ENCODE results near the gene RCSD1.
"Not testable (repeated sequence)": the region's sequence is repeated elsewhere in the genome, so short reads cannot be mapped to it uniquely, and the experiment has no call there.

RCSD1 gene

GRCh38 chr1:167717351-167717750, 87.3 kb downstream of the RCSD1 start:
- DNase-seq (ENCODE audit: low read depth) = no peak

DNA sequence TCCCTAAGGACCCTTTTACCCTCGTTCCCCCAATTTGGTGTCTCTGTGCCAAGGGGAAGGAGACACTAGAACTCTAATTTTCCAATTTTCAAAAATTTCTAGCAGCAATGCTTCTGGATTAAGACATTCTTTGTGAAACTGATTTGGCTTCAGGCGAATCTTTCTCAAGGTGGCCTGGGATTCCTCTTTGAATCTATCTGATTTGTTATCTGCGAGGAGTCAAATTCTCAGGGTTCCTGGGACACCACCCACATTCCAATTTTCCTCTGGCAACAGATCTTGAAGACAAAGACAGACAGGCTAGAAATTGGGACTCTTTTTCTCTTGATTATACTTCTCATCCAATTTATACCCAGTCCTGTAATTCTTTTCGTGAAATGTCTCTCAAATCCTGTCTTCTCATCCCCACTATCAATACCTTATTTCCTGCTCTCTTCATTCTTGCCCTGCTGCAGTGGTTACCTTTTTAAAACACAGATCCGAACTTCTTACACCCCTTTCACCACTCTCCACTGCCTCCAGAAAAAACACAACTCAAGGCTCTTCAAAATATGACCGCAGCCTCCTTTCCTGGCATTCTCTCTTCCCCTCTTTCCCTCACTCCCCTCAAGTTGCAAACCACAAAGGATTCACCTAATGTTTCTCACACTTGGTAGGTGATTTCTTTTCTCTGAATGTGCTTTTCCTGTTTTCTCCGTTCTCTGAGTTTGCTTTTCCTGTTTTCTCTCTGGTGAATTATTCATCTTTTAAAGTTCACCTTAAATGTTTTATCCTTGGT, 89.1 kb downstream of the RCSD1 start:
- no peak for DNase-seq (ENCODE audit: low read depth)

DNA sequence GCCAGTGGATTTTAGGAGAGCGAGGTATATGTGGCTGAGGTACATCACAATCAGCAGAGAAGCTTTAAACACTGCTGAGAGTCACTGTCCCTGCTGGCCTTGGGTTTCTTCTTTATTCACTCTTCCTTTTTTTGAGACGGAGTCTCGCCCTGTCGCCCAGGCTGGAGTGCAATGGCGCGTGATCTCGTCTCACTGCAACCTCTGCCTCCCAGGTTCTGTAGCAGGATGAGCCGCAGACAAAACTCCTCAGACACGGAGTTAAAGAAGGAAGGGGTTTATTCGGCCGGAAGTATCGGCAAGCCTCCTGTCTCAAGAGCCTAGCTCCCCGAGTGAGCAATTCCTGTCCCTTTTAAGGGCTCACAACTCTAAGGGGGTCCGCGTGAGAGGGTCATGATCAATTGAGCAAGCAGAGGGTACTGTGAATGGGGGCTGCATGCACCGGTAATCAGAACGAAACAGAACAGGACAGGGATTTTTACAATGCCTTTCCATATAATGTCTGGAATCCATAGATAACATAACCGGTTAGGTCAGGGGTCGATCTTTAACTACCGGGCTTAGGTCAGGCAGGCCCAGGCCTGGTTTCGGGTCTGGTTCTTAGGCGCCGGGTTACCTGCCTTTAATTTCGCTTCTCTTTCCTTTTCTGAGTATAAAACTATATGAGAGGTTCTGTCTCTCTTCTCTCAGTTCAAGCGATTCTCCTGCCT, 89.8 kb downstream of the RCSD1 start:
- not testable (repeated sequence) for DNase-seq (ENCODE audit: low read depth)

- DNase-seq (ENCODE audit: low read depth) = no peak
Measured at GRCh38 chr1:167720965-167721616, 91.1 kb downstream of the RCSD1 start.

GRCh38 chr1:167721617-167722151, 91.7 kb downstream of the RCSD1 start, which contains the start of gene MPZL1:
Gene MPZL1 (plus strand): TSS chr1:167721982. CDS start chr1:167722152, 170 bp downstream.
- peak; percentile 87 for DNase-seq (ENCODE audit: low read depth)

- no peak for DNase-seq (ENCODE audit: low read depth)
Measured at GRCh38 chr1:167722152-167722869, 92.3 kb downstream of the RCSD1 start.

GRCh38 chr1:167722870-167723251, 92.8 kb downstream of the RCSD1 start:
- DNase-seq (ENCODE audit: low read depth) = no peak

DNA sequence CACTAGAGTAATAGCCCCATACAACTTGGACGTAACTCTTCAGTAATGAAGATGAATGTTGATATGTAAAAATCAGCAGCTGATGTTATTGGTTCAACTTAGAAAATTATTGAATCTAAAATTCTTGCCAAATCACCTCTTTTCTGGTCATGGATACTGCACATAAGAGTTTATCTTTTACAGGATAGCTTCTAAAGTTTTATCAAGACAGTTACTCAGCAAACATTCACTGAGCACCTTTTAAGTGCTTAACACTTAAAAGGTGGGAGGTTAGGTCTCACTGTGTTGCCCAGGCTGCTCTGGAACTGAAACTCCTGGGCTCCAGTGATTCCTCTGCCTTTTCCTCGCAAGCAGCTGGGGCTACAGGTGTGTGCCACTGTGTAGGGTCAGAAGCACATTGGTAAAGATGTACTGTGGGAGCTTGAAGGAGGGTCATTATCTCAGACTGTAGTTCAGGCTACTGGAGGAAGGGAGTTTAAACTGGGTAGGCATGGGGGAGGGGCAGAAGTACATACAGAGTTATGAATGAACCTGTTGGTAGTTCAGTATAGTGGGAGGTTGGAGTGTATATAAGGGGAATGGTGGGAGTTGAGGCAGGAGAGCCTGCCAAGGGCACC, 93.8 kb downstream of the RCSD1 start:
- no peak for DNase-seq (ENCODE audit: low read depth)

DNA sequence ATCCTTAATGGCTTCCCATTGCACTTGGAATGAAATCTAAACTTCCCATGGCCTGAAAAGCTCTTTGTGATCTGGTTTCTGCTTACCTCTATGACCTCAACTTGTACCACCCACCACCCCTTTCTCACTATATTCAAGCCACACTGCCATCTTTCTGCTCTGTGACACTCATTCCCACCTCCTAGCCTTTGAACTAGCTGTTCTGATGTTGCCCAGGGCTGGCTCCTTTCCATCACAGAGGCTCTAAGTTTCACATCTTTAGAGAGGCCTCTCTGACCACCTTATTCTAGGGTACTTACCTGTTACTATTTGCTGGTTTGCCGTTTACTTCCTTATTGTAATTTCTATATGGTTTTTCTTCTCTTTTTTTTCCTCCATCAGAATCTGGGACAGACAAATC, 96.0 kb downstream of the RCSD1 start:
- DNase-seq (ENCODE audit: low read depth) = no peak

DNA sequence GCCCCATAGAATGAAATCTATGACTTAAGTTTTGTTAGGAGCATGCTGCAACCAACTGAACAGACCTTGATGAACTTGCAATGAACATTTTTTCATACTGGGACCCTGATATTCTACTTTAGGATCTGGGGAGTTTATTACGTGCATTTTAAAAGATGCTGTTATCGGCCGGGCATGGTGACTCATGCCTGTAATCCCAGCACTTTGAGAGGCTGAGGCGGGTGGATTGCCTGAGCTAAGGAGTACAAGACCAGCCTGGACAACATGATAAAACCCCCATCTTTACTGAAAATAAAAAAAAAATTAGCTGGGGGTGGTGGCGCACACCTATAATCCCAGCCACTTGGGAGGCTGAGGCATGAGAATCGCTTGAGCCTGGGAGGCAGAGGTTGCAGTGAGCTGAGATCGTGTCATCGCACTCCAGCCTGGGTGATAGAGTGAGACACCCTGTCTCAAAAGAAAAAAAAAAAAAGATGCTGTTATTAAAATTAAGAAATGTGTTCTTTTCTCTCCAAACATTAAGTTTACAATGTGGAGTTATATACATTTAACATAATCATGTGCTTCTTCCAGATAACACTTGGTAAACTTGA, 98.9 kb downstream of the RCSD1 start:
- DNase-seq (ENCODE audit: low read depth) = no peak

GRCh38 chr1:167734227-167734626, 104.2 kb downstream of the RCSD1 start:
- no peak for DNase-seq (ENCODE audit: low read depth)

DNA sequence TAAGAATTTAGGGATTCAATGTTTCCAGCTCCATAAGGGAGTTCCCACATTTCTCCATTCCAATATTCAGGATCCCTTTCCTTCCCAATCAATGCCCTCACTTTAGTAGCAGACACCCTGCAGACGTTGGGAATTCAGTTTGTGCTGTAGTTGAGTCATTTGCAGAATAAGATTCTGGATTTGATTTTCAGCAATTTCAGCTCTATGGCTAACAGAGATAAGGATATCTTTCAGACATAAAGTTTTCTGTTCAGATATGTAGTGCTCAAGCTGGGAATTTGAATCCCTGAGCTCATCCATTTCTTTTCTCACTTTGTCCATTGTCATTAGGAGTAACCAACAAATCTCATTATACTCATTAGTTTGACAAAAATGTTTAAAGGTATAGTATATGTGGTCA, 104.8 kb downstream of the RCSD1 start:
- no peak for DNase-seq (ENCODE audit: low read depth)

GRCh38 chr1:167737169-167737568, 107.1 kb downstream of the RCSD1 start:
- DNase-seq (ENCODE audit: low read depth) = no peak

DNA sequence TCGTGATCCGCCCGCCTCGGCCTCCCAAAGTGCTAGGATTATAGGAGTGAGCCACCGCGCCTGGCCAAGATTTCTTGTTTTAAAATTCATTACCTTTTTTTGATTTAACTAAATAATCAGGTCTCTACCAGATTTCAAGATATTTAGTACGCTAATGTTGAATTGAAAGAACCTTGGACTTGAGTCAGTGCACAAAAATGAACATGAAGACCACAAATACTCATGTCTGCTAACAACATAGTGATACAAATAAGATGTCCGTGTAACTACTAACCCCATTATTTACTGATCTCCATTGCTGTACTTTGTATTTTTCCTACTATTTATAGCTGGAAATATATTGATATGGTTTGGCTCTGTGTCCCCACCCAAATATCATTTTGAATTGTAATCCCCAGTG, 108.1 kb downstream of the RCSD1 start:
- DNase-seq (ENCODE audit: low read depth) = no peak

DNA sequence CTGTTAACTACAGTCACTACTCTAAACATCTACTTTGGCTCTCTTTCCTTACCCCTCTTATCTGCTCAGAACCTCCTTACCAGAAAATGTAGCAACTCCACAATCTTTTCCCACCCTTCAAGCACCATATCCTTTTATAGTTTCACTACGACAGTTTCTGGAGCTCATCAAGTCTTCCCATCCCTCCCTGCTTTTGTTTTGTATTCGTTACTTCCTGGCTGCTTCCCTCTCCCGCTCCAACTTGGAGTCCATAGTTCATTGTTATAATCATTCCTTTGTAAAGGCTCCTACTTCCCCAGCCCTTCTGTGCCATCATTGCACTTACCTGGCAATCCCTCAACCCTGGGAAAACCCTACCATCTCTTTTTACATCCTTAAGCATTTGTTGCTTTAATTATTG, 109.7 kb downstream of the RCSD1 start:
- DNase-seq (ENCODE audit: low read depth) = no peak

GRCh38 chr1:167741103-167741502, 111.1 kb downstream of the RCSD1 start:
- not testable (repeated sequence) for DNase-seq (ENCODE audit: low read depth)

DNA sequence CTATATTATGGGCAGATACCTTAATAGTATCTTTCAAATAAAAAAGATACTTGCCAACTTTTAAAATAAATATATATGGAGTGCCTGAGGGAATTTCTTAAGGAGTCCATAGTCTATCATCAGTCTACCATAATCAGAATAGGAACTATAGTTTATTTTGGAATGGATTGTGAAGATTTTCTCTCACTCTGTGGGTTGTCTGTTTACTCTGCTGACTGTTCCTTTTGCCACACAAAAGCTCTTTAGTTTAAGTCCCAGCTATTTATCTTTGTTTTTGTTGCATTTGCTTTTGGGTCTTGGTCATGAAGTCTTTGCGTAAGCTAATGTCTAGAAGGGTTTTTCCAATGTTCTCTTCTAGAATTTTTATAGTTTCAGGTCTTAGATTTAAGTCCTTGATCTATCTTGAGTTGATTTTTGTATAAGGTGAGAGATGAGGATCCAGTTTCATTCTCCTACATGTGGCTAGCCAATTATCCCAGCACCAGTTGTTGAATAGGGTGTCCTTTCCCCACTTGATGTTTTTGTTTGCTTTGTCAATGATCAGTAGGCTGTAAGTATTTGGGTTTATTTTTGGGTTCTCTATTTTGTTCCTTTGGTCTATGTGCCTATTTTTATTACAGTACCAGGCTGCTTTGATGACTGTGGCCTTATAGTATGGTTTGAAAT, 112.5 kb downstream of the RCSD1 start:
- not testable (repeated sequence) for DNase-seq (ENCODE audit: low read depth)

- no peak for DNase-seq (ENCODE audit: low read depth)
Measured at GRCh38 chr1:167744901-167745300, 114.9 kb downstream of the RCSD1 start.

- DNase-seq (ENCODE audit: low read depth) = no peak
Measured at GRCh38 chr1:167746013-167746672, 116.1 kb downstream of the RCSD1 start.
